ENCODE results near the gene BABAM1. TPM values are rescaled to one million over a fixed set of nuclear protein-coding genes. Genes with fewer than 3 reads are reported as not detected.

The BABAM1 gene
- total RNA-seq, 2 experiments from 2014 or later, result 56.2 to 63.5 TPM

DNA sequence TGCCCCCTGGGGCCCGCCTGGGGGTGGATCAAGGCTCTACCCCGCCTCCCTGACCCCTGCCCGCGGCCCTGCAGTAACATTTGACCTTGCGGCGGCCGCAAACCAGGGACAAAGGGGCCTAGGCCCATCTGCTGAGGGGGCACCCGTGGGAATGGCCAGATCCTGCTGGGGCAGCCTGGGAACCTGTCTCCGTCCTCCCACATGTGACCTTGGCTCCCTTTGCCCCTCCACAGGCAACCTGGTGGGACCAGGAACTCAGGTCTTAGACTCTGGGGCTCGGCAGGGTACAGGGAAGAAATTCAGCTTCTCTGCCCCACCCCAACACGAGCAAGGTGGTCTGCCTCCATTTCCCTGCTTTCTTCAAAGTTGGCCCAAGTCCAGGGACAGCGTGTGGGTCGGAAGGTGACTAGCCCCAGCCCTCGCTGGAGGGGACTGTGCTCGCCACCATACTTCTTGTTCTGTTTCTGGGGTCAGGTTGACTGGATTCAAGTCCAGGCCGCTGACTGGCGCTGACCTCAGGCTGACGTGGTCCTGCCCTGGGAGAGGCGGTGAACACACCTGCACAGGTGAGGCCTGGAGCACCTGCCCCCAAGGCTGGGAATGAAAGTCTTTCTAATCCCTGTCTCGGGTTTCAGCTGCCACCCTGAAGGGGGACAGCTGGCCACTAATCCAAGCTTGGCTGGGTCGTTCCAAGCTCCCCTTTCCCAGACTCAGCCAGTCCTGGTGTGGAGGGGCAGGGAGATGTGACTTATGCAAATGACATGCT, 19.0 kb upstream of the BABAM1 start:
- H3K4me1 Mint-ChIP-seq (ENCODE audit: low read depth), result no peaks in the 10 kb centered on the region
- Histone ChIP-seq H3K4me1 (ENCODE audit: insufficient read depth, low read length) (peaks cover 17% of the 10 kb centered on the region), H3K27ac (ENCODE audit: low read depth in 1 of 2, low read length in 2 of 2) (no peak overlapping the region), H3K27me3 (ENCODE audit: control insufficient read depth in 1 of 2, insufficient read depth in 2 of 2, low read length in 2 of 2) (no peaks in the 10 kb centered on the region), H3K36me3 (ENCODE audit: insufficient read depth, low read length) (no peaks in the 10 kb centered on the region), H3K9me3 (ENCODE audit: control insufficient read depth in 1 of 2, insufficient read depth in 1 of 2, low read length in 2 of 2) (no peaks in the 10 kb centered on the region), H3K4me3 (ENCODE audit: low read length) (no peak overlapping the region)
- H3K4me3 Mint-ChIP-seq, result peak overlapping the region; percentile 30
- H3K9me3 Mint-ChIP-seq, result no peaks in the 10 kb centered on the region
- no peak overlapping the region for H3K27ac Mint-ChIP-seq
- intact Hi-C loops (cut with DNase I, micrococcal nuclease), result no loop called here
- no peak for ATAC-seq (ENCODE audit: poor library complexity)
- POLR2A ChIA-PET, result no interaction called here
- CTCF ChIA-PET, result no interaction called here
- no peaks in the 10 kb centered on the region for H3K36me3 Mint-ChIP-seq (ENCODE audit: low read depth)
- TF ChIP-seq, protein P1, sequence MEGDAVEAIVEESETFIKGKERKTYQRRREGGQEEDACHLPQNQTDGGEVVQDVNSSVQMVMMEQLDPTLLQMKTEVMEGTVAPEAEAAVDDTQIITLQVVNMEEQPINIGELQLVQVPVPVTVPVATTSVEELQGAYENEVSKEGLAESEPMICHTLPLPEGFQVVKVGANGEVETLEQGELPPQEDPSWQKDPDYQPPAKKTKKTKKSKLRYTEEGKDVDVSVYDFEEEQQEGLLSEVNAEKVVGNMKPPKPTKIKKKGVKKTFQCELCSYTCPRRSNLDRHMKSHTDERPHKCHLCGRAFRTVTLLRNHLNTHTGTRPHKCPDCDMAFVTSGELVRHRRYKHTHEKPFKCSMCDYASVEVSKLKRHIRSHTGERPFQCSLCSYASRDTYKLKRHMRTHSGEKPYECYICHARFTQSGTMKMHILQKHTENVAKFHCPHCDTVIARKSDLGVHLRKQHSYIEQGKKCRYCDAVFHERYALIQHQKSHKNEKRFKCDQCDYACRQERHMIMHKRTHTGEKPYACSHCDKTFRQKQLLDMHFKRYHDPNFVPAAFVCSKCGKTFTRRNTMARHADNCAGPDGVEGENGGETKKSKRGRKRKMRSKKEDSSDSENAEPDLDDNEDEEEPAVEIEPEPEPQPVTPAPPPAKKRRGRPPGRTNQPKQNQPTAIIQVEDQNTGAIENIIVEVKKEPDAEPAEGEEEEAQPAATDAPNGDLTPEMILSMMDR (IDR thresholded peaks at IDR 0.05), result no peak
- H3K27me3 Mint-ChIP-seq, result peaks cover 5% of the 10 kb centered on the region
- DNase-seq, result no peak

DNA sequence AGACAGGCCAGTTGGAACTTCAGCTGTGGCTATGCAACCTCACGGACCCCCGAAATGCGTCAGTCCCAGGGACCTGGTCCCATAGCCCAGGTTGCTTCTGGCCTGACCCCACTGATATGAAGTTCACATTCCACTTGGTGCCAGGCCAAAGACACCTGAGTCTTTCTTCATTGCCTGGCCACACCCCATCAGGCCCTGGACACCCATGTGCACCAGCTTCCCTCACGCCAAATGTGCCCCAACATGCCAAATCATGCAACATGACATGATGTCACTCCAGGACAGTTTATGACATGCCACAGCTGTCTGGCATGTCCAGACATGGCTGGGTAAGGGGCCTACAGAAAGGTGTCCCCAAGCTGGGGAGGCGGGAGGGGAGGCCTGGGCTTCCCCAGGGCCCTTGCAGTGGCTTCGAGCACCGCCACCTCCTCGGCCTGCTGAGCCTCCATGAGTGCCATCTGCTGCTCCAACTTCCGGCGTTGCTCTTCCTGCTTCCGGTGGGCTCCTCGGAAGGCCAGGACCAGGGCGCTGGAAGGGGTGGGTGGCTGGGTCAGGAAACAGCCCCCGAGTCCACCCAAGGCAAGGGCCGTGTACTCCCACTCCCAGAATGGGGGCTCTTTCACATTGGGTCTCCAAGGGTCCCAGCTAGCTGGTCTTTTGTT, 17.2 kb upstream of the BABAM1 start:
- Histone ChIP-seq H3K27me3 (ENCODE audit: control insufficient read depth in 1 of 2, insufficient read depth in 2 of 2, low read length in 2 of 2) (no peaks in the 10 kb centered on the region), H3K4me1 (ENCODE audit: insufficient read depth, low read length) (peaks cover 12% of the 10 kb centered on the region), H3K36me3 (ENCODE audit: insufficient read depth, low read length) (no peaks in the 10 kb centered on the region), H3K27ac (ENCODE audit: low read depth in 1 of 2, low read length in 2 of 2) (no peak overlapping the region), H3K4me3 (ENCODE audit: low read length) (no peak overlapping the region), H3K9me3 (ENCODE audit: control insufficient read depth in 1 of 2, insufficient read depth in 1 of 2, low read length in 2 of 2) (no peaks in the 10 kb centered on the region)
- Mint-ChIP-seq H3K27ac (no peak overlapping the region), H3K4me1 (ENCODE audit: low read depth) (no peaks in the 10 kb centered on the region), H3K27me3 (peaks cover 5% of the 10 kb centered on the region), H3K4me3 (no peak overlapping the region), H3K9me3 (no peaks in the 10 kb centered on the region), H3K36me3 (ENCODE audit: low read depth) (no peaks in the 10 kb centered on the region)
- intact Hi-C loops (cut with DNase I, micrococcal nuclease), result no loop called here
- TF ChIP-seq, protein P1 (IDR thresholded peaks at IDR 0.05), result no peak
- DNase-seq (no peak), ATAC-seq (ENCODE audit: poor library complexity) (no peak)
- POLR2A ChIA-PET, result interaction anchor here (1.3 to 1.4 kb wide), 2 partner anchors 17 to 35 kb away, joined by 3 read pairs; partner anchors contain the start of genes BABAM1 and USE1
- CTCF ChIA-PET, result interaction anchor here (1.3 kb wide), 1 partner anchor 10 kb away, joined by 4 read pairs; no protein-coding TSS in a partner anchor

DNA sequence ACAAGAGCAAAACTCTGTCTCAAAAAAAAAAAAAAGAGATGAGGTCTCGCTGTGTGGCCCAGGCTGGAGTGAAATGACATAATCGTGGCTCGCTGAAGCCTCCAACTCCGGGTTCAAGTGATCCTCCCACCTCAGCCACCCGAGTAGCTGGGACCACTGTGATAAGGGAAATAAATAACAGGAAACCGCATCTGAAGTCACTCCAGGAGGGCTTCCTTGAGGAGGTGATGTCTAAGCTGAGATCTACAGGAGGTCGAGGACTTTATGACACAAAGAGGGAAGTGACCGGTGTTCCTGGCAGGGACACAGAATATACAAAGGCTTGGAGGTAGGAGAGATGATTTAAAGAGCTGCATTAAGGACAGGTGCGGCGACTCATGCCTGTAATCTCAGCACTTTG, 12.6 kb upstream of the BABAM1 start:
- Mint-ChIP-seq H3K9me3 (no peaks in the 10 kb centered on the region), H3K27ac (no peak overlapping the region), H3K36me3 (ENCODE audit: low read depth) (no peaks in the 10 kb centered on the region), H3K4me1 (ENCODE audit: low read depth) (no peaks in the 10 kb centered on the region), H3K27me3 (no peaks in the 10 kb centered on the region), H3K4me3 (no peak overlapping the region)
- DNase-seq (no peak), ATAC-seq (ENCODE audit: poor library complexity) (no peak)
- Histone ChIP-seq H3K36me3 (ENCODE audit: insufficient read depth, low read length) (no peaks in the 10 kb centered on the region), H3K9me3 (ENCODE audit: control insufficient read depth in 1 of 2, insufficient read depth in 1 of 2, low read length in 2 of 2) (no peaks in the 10 kb centered on the region), H3K27me3 (ENCODE audit: control insufficient read depth in 1 of 2, insufficient read depth in 2 of 2, low read length in 2 of 2) (no peaks in the 10 kb centered on the region), H3K4me1 (ENCODE audit: insufficient read depth, low read length) (no peaks in the 10 kb centered on the region), H3K27ac (ENCODE audit: low read depth in 1 of 2, low read length in 2 of 2) (no peak overlapping the region), H3K4me3 (ENCODE audit: low read length) (no peak overlapping the region)
- intact Hi-C loops (cut with DNase I, micrococcal nuclease), result no loop called here
- POLR2A ChIA-PET, result no interaction called here
- TF ChIP-seq, protein P1 (IDR thresholded peaks at IDR 0.05), result no peak
- CTCF ChIA-PET, result no interaction called here

Data from CD4-positive, alpha-beta T cell (primary cell).